Keratinocyte (primary cell): ENCODE results near the gene PPP2R5B.

ENCODE experiments used
- CTCF ChIP-seq, 3 experiments: IDR thresholded peaks in 1 of 3; conservative IDR thresholded peaks in 1 of 3; optimal IDR thresholded peaks in 1 of 3; 2 replicates in 2 of 3; 3 replicates in 1 of 3; pipeline versions ENCODE3 to v1.5.1; 2011; ENCODE audit warnings: low read length in 3 of 3, mild to moderate bottlenecking in 3 of 3, moderate library complexity in 2 of 3, control low read depth in 1 of 3, inconsistent platforms in 1 of 3; ENCODE audit not compliant: insufficient read depth in 2 of 3; ENCODE audit errors: extremely low read depth in 1 of 3
- EZH2 ChIP-seq: IDR thresholded peaks from one replicate; pipeline ENCODE4 v1.6.1; 2012; ENCODE audit warnings: inconsistent platforms, mild to moderate bottlenecking, low read length, moderate library complexity

GRCh38 chr11:64887234-64887756 lies 37.2 kb upstream of the PPP2R5B start:
- TF ChIP-seq CTCF (optimal IDR thresholded peaks at IDR 0.05 in 1 of 3, IDR thresholded peaks at IDR 0.05 in 1 of 3, conservative IDR thresholded peaks at IDR 0.05 in 1 of 3; ENCODE audit: extremely low read depth in 1 of 3, insufficient read depth in 2 of 3, low read length in 3 of 3) (no peak), EZH2 (no peak)
